GM19025 (cell line): Measurements from ENCODE around the gene KRT6B.

Experiments used
- ATAC-seq: cut with Tn5 transposase; IDR thresholded peaks from one replicate; pipeline ENCODE4 v1.9.1; 2021; ENCODE audit warnings: mild to moderate bottlenecking, low read depth, moderate library complexity; ENCODE audit not compliant: unreplicated experiment

The KRT6B gene

GRCh38 chr12:52437508-52437907, 14.4 kb downstream of the KRT6B start:
- no peak for ATAC-seq

DNA sequence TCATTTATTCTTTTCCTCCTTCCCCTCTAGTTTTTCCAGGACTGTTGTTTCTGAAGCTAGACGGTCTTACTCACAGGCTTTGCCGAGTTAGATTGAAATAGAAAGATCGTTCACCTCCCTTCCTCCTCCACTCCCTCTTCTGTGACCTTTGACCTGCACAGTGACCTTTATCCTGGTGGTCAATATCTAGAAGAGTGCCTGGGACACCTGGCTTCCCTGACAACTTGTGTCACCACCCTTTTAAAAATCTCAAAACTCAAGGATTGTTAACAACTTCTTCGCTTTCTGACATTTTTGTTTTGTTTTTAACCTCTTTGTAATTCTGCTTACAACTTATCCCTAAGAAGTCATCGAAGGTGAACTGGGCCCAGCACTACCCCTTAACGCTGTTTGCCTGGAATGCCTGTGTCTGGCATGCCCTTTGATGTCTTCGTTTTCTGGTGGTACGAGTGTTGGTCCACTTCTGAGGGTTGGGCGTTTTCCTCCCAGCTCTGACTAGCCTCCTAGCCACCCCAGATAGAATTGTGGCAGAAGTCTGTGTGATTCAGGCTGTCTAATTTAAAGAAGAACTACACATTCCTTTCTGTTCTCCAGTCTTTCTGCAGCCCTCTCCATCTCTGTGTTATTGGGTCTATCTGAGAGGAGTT, 15.0 kb downstream of the KRT6B start:
- ATAC-seq: no peak

DNA sequence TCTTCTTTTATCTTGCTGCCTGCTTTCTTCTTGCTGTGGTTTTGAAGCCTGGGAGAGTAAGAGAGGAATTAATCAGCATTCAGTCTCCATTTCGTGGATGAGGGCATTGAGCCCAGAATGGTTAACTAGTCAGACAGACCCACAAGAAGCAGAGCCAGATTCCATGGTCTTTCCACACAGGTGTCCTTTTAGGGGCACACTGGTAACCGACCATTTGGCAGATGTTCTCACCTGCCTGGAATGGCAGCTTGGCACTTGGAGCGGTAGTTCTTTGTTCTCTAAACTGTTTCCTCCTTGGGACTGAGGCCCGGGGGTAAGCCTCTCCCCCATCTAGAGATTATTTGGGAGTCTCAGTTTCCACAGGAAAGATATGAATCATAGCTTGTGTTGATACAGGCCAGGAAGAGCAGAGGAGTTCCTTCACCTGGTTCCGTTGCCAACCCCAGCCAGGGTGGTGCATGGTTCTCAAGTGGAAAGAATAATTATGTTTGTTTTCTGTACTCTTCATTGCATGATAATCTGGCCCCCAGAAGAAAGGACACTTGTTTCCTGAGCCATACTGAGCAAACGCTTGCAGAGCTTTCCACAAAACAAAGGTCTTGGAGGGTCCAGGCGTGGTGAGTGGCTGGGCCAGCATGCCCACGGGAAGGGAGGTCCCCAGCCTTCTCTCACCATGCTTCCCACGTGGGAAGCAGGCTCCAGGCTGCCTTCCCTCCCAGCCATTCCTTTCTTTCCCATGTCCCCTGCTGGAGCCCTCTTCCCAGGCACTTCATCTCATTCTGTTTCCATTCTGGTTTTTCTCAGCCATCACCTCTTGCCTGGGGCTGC, 15.7 kb downstream of the KRT6B start:
- ATAC-seq: no peak

DNA sequence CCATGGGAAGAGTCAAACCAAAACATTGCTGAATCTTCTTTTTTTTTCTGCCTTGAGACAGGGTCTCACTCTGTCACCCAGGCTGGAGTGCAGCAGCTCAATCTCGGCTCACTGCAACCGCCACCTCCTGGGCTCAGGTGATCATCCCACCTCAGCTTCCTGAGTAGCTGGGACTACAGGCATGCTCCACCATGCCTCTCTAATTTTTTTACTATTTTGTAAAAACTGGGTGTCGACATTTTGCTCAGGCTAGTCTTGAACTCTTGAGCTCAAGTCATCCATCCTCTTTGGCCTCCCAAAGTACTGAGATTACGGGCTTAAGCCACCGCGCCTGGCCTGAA, 16.3 kb downstream of the KRT6B start:
- ATAC-seq: no peak

DNA sequence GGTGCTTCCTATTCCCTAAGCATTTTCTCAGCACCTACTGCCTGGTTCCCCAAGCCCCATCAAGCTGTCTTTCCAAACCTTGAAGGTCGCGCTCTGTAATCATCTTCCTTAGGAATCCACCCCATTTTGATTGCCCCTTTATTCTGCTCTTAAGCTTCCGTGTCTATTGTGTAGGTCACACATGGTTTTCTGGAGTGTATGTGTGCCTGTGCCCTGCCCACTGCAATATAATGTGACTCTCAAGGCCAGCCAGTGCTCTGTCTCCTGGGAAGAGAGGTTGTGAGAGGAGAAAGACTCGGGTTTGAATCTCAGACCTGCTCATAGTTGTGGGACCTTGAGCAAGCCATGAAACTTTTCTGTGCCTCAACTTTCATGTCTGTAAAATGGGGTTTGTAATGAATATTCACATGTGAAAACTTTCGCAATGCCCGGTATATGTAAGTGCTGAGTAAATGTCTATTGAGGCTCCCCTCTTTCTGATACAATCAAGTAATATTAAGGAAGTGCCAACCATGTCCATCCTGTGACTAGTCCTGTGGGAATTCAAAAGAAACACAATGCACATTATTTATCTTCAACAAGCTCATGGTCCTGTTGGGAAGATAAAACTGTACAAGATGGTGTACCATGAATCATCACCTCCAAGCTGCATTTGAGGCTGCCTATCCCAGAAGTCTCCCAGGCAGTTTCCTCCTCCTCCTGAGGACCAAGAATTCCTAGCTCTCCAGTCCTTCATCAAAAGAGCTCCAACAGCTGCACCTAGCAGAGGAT, 17.0 kb downstream of the KRT6B start:
- ATAC-seq: no peak

- no peak for ATAC-seq
These were observed 17.7 kb downstream of the KRT6B start, which contains the start of gene KRT75 for GRCh38 chr12:52434081-52434733. Gene KRT75 (minus strand): TSS chr12:52434371. CDS start chr12:52434304, 67 bp downstream.

GRCh38 chr12:52433501-52434080, 18.4 kb downstream of the KRT6B start:
- ATAC-seq: no peak

GRCh38 chr12:52432559-52433207, 19.3 kb downstream of the KRT6B start:
- no peak for ATAC-seq

DNA sequence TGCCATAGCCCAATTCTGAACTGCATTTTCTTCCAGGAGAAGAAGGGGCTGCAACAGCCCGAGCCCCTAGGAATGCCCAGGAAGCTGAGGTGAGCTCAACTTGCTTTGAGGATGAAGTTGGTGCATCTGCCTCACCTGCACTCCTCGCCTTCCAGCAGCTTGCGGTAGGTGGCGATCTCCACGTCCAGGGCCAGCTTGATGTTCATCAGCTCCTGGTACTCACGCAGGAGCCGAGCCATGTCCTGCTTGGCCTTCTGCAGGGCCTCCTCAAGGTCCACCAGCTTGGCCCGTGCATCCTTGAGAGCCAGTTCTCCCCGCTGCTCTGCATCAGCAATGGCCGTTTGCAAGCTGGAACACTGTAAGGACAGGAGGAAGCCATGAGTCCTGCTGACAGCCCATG, 23.8 kb downstream of the KRT6B start:
- no peak for ATAC-seq

- no peak for ATAC-seq
These were observed 24.9 kb downstream of the KRT6B start for GRCh38 chr12:52427083-52427482.

- ATAC-seq: no peak
These were observed 25.9 kb downstream of the KRT6B start for GRCh38 chr12:52426034-52426433.

DNA sequence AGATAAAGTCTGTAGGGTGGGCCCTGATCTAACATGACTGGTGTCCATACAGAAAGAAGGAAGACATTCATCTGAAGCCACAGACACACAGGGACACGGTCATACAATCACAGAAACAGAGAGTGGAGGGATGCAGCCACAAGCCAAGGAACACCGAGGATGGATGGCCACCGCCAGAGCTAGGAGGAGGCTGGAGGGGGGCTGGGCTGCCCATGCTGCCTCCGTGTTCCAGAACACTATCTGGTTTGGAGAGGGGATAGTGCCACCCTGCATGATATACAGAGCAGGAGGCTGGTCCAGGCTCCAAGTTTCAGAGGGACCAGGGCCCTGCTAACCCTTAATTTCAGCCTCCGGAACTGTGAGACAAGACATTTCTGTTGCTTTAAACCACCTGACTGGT, 26.5 kb downstream of the KRT6B start:
- ATAC-seq: no peak

DNA sequence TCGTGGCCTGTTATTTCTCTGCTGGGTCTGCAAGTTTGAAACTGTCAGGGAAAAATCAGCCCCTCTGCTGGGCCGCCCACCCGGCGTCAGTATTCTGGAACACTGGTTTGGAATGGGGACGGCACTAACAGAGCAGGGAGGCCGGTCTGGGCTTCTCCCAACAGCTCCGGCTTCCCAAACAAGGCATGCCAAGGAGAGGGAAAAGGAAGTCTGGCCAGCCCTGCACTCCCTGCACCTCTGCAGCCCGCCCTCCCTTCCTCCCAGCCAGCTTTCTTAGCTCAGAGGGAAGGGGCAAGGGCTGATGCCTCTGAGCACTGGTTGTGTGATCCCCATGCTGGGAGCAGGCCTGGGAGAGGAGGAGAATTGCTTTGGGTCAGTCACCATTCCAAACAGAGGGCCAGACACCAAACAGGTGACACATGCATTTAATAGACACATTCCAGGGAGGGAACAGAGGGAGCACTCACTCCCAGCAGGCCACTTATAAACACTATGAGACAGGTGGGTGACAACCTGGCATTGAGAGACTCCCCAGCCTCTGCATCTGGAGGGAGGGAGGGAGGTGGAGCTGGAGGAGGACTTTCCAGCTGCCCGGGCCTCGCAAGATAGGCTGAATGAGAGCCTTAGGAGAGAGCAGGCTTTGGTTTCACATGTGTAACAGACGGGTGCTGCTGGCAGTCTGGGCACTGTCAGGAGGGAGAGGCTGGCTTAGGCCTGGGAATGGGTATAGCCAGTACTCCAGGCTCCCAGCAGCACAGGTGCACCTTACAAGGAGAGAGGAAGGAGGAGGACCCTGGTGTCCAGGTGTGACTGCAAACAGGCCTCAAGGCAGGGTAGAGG, 28.1 kb downstream of the KRT6B start:
- ATAC-seq: no peak

DNA sequence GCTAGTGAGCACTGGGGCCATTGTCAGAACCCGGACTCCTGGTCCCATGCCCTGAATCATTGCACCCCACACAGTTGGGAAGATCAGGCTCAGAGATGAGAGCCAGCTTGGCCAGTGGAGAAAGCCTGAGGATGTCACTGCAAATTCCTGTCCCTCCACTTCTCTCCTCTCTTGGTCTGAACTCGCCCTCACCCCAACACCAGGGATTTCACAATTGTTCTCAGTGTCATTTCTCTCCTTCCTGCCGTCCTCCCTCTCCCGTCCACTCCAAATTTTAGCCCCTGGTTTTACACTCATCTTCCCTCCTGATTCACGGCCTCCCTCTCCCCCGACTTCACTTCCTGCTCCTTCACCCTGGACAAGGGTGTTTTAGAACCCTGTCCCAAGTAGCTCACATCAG, 28.9 kb downstream of the KRT6B start:
- ATAC-seq: no peak

DNA sequence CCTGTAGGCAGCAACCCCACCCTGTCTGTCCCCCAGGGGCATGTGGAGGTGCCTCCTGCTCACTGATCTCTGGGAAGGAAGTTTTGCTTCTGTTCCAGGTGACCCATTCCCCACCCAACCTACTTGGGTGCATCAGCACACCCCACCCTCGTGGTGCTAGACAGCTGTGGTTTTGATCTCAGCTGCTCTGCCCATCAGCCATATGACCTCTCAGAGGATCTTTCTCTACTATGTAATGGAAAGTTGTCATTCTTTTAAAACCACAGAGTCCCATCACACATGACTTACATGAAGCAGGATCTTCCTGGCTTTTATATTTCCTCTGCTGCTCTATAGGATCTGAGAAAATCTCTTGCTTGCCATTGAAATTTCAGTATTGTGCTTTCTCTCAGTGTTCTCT, 32.3 kb downstream of the KRT6B start:
- ATAC-seq: no peak

DNA sequence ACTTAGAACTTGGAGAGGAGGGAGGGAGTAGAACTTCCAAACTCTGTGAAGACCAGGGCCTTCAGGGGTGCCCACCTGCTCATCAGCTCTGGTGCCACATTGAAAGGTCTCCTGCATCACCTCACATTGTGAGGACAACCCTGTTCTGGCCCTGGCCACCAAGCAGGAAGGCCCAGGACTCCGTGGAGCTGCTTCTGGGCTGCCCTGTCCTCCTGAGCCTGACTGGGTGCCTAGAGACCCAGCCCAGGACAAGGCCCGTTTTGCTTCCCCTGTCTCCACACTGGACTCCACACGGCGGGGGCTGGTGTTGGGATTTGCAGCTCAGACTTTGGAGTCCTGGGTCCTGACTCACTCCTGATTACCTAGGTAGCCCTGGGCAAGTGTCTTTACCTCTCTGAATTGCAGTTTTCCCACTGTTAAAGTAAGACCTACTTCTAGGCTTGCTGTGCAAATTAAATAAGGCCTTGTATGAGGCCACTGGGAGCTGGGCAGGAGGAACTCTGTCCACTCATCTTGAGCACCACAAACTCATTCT, 33.3 kb downstream of the KRT6B start:
- ATAC-seq: no peak

DNA sequence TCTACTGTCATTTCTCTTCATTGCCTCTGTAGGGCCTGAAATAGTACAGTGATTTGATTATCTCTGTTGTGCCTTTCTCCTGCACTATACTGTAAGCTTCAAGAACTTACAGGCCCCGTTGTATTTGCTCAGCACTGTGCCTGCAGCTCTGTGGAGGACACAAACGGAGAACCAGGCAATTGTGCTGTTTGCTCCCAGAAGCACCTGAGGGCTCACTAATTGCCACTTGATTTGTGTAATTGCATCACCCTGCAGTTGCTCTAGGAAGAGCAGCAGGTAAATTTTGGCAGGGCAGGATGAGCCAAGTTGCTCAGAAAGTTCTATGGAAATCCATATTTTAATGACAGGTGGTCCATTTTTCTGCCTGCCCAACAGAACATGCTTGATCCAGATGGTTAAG, 34.2 kb downstream of the KRT6B start:
- ATAC-seq: no peak

- ATAC-seq: no peak
These were observed 35.2 kb downstream of the KRT6B start for GRCh38 chr12:52416795-52417194.
